GM04504 (cell line): ENCODE measurements around the gene CYP17A1.
A peak's percentile ranks its signal among the peaks of the same experiment; 100 is the strongest.
"Not testable (repeated sequence)": the region's sequence is repeated elsewhere in the genome, so short reads cannot be mapped to it uniquely, and the experiment has no call there.

Experiments used
- DNase-seq: peaks from one replicate; pipeline ENCODE4 v3.0.0-alpha.2; 2012; ENCODE audit warnings: low read depth

The CYP17A1 gene

GRCh38 chr10:102837230-102837721 lies at the start of gene CYP17A1:
Gene CYP17A1 (minus strand): TSS chr10:102837413. CDS start chr10:102837361, 52 bp downstream.
- no peak for DNase-seq

- DNase-seq = no peak
Measured at GRCh38 chr10:102880256-102880655, 43.0 kb upstream of the CYP17A1 start.

- DNase-seq = no peak
Measured at GRCh38 chr10:102878629-102879028, 41.4 kb upstream of the CYP17A1 start.

- no peak for DNase-seq
Measured at GRCh38 chr10:102876747-102877153, 39.5 kb upstream of the CYP17A1 start.

- no peak for DNase-seq
Measured at GRCh38 chr10:102872163-102872562, 35.0 kb upstream of the CYP17A1 start.

- no peak for DNase-seq
Measured at GRCh38 chr10:102870221-102870620, 33.0 kb upstream of the CYP17A1 start.

GRCh38 chr10:102869258-102870198 lies 32.3 kb upstream of the CYP17A1 start, which contains the start of gene AS3MT:
Gene AS3MT (plus strand): TSS chr10:102869470. CDS start chr10:102869593, 123 bp downstream.
- no peak for DNase-seq

- no peak for DNase-seq
Measured at GRCh38 chr10:102868911-102869257, 31.7 kb upstream of the CYP17A1 start.

GRCh38 chr10:102865620-102866019 lies 28.4 kb upstream of the CYP17A1 start:
- no peak for DNase-seq

- no peak for DNase-seq
Measured at GRCh38 chr10:102863660-102864059, 26.4 kb upstream of the CYP17A1 start.

- DNase-seq = no peak
Measured at GRCh38 chr10:102859911-102860310, 22.7 kb upstream of the CYP17A1 start.

GRCh38 chr10:102856758-102857424 lies 19.7 kb upstream of the CYP17A1 start:
- no peak for DNase-seq

GRCh38 chr10:102855731-102856436 lies 18.7 kb upstream of the CYP17A1 start:
- DNase-seq = peak; percentile 86

- DNase-seq = not testable (repeated sequence)
Measured at GRCh38 chr10:102853237-102853636, 16.0 kb upstream of the CYP17A1 start.

GRCh38 chr10:102850025-102850518 lies 12.9 kb upstream of the CYP17A1 start:
- no peak for DNase-seq

- DNase-seq = no peak
Measured at GRCh38 chr10:102845352-102845902, 8.2 kb upstream of the CYP17A1 start.

- DNase-seq = not testable (repeated sequence)
Measured at GRCh38 chr10:102844190-102844776, 7.1 kb upstream of the CYP17A1 start.

GRCh38 chr10:102843139-102843538 lies 5.9 kb upstream of the CYP17A1 start:
- not testable (repeated sequence) for DNase-seq

GRCh38 chr10:102841827-102842345 lies 4.7 kb upstream of the CYP17A1 start:
- DNase-seq = no peak

- not testable (repeated sequence) for DNase-seq
Measured at GRCh38 chr10:102838276-102838927, 1.2 kb upstream of the CYP17A1 start.
